Mesodermal cell (in vitro differentiated cells): ENCODE results near the gene FCER1G.
A peak's percentile ranks its signal among the peaks of the same experiment; 100 is the strongest.

Experiments
- H3K27ac ChIP-seq: 2 replicates; pipeline ENCODE4 v1.7.0; 2013; ENCODE audit warnings: mild to moderate bottlenecking, low read depth, low read length, moderate library complexity; ENCODE audit not compliant: severe bottlenecking
- H3K36me3 ChIP-seq: 2 replicates; pipeline ENCODE4 v1.7.1; 2013; ENCODE audit warnings: mild to moderate bottlenecking, low read length, moderate library complexity; ENCODE audit not compliant: control insufficient read depth, insufficient read depth
- H3K4me1 ChIP-seq: one replicate; pipeline ENCODE4 v1.7.1; 2013; ENCODE audit warnings: mild to moderate bottlenecking, low read length; ENCODE audit not compliant: insufficient read depth, control insufficient read depth, poor library complexity, severe bottlenecking
- H3K4me3 ChIP-seq: 2 replicates; pipeline ENCODE4 v1.7.0; 2013; ENCODE audit warnings: low read length, control low read depth, mild to moderate bottlenecking; ENCODE audit not compliant: insufficient read depth, poor library complexity, severe bottlenecking; ENCODE audit errors: extremely low read depth
- H3K9me3 ChIP-seq: 2 replicates; pipeline ENCODE4 v1.7.1; 2013; ENCODE audit warnings: mild to moderate bottlenecking, low read length, moderate library complexity; ENCODE audit not compliant: control insufficient read depth
- WGBS, 2 experiments: methylation state at CpG; one replicate each; pipeline ENCODE4 v1.1.5; 2013; ENCODE audit warnings: missing lambda C conversion rate in 2 of 2; ENCODE audit not compliant: insufficient coverage in 2 of 2; 5-methylcytosine and 5-hydroxymethylcytosine counted together

The FCER1G gene

GRCh38 chr1:161197560-161198193 is 17.4 kb upstream of the FCER1G start:
- peak overlapping the region; percentile 85 for H3K27ac ChIP-seq
- WGBS, 2 experiments, result 92 to 93% methylated on average over 9 to 10 of the region's 11 CpGs
- H3K4me1 ChIP-seq, result peaks cover 28% of the 10 kb centered on the region
- H3K36me3 ChIP-seq, result no peaks in the 10 kb centered on the region
- H3K9me3 ChIP-seq, result no peaks in the 10 kb centered on the region
- peak overlapping the region; percentile 2 for H3K4me3 ChIP-seq

DNA sequence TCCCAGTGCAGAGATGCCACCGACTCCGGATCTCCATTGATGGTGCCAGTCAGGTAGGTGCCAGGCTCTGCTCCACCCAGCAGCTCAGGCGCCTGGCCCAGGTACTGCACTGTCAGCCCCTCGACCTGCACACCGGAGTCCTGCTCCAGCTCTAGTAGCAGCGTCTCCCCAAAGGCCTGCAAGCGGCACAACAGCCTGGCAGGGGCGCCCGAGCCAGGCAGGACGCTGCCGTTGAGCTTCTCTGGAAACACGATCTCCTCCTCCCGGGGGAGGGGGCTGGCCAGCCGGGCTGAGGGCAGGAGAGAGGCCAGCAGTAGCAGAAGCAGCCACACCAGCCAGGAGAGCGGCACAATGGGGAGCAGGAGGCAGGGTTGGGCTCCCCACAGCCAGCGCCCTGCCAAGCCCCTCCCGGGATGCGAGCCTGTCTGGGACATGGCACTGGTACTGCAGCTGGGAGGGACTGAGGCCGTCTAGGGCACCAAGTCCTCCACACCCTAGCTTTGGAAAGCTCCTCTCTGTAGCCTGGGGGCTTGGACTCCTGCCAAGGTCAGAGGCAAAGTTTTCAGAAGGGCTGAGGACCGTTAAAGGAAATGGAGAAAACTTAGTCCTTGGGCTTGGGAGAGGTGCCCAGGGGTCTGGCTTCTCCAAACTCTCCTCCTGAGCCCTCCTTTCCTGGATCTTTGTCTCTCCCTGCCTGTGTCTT is 16.8 kb upstream of the FCER1G start:
- peak overlapping the region; percentile 16 for H3K4me3 ChIP-seq
- 33 to 38% methylated on average over 16 to 18 of the region's 20 CpGs for WGBS, 2 experiments
- H3K27ac ChIP-seq, result peak overlapping the region; percentile 2
- H3K9me3 ChIP-seq, result no peaks in the 10 kb centered on the region
- H3K36me3 ChIP-seq, result peaks cover 2% of the 10 kb centered on the region
- peaks cover 30% of the 10 kb centered on the region for H3K4me1 ChIP-seq

GRCh38 chr1:161198897-161199431 is 16.1 kb upstream of the FCER1G start, which contains the start of gene ADAMTS4:
TSS of gene ADAMTS4 (minus strand) at chr1:161199054. CDS start at chr1:161198627, 427 bp downstream.
- Histone ChIP-seq H3K4me1 (peaks cover 32% of the 10 kb centered on the region), H3K4me3 (peak within 1 kb of the TSS; percentile 16), H3K27ac (peak within 1 kb of the TSS; percentile 88), H3K9me3 (no peaks in the 10 kb centered on the region), H3K36me3 (peaks cover 8% of the 10 kb centered on the region)
- 60 to 68% methylated on average over 7 to 9 of the region's 11 CpGs for WGBS, 2 experiments

DNA sequence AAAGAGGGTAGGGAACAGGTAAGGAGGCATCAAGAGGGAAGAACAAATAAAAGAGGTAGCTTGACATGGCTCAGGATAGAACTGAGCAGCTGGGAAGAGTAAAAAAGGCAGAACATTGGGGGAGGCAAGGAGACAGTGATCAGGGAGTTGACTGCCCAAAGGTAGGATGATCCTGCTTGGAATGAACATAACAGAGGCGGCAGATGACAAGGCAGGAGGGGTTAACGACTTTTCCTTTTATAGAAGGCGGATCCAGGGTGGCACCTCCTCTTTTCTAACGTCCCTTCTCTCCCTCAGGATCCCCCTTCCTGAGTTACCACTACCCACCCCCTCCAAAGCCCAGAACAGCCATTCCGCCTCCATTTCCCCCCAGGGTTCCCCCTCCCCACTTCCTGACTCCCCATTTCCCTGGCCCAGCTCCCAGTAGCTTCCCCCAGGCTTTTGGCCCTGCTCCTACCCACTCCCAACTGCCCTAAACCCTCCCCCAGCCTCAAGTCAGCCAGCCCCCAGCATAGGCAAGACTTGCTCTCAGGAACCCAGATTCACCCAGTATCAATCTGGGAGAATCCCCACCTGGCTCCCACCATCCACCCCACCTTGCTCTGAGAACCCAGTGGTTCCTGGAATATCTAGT is 15.5 kb upstream of the FCER1G start:
- Histone ChIP-seq H3K9me3 (no peaks in the 10 kb centered on the region), H3K27ac (peak overlapping the region; percentile 88), H3K36me3 (peaks cover 15% of the 10 kb centered on the region), H3K4me1 (peaks cover 32% of the 10 kb centered on the region), H3K4me3 (no peak overlapping the region)
- WGBS, 2 experiments, result 68 to 80% methylated on average over 1 to 5 of the region's 5 CpGs

DNA sequence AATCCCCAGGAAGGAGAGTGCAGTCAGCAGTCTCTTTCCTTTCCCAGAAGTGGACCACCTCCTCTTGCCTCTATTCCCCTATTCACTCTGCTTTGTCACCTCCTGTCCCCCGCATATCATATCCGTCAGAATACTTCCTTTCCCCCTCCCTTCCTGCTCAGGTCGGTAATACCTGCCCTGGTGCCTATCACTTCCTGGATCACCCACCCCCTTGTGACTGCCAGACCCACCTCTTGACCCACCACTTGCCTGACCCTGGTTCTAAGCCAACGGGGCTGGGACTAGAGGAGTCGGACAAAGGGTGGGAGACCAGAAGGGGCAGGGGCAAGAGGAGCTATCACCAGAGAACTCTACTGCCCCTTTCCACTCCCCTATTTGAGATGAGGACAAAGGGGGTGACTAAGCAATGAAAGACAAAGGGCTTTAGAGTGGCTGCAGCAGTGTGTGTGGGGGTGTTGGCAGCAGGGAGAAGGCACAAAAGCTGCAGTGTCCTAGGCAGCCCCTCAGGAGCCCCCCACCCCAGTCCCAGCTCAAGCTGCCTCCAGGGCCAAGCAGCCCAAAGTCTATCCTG is 14.6 kb upstream of the FCER1G start:
- H3K9me3 ChIP-seq, result no peaks in the 10 kb centered on the region
- peaks cover 22% of the 10 kb centered on the region for H3K36me3 ChIP-seq
- peaks cover 28% of the 10 kb centered on the region for H3K4me1 ChIP-seq
- peak overlapping the region; percentile 88 for H3K27ac ChIP-seq
- 75% methylated on average over 5 of the region's 5 CpGs; no CpG with 5 or more reads in 1 of the 2 experiments for WGBS, 2 experiments
- no peak overlapping the region for H3K4me3 ChIP-seq

GRCh38 chr1:161200992-161201835 is 13.9 kb upstream of the FCER1G start:
- 97% methylated on average over 6 to 8 of the region's 13 CpGs for WGBS, 2 experiments
- Histone ChIP-seq H3K4me3 (peak overlapping the region; percentile 89), H3K36me3 (peaks cover 29% of the 10 kb centered on the region), H3K4me1 (peaks cover 28% of the 10 kb centered on the region), H3K9me3 (no peaks in the 10 kb centered on the region), H3K27ac (peak overlapping the region; percentile 88)

GRCh38 chr1:161201836-161202712 is 13.0 kb upstream of the FCER1G start, which contains the start of gene NDUFS2:
TSS of gene NDUFS2 (plus strand) at chr1:161202367. CDS start at chr1:161202386, 19 bp downstream.
- no peaks in the 10 kb centered on the region for H3K9me3 ChIP-seq
- peak within 1 kb of the TSS; percentile 88 for H3K27ac ChIP-seq
- H3K36me3 ChIP-seq, result peaks cover 36% of the 10 kb centered on the region
- peak within 1 kb of the TSS; percentile 89 for H3K4me3 ChIP-seq
- 7 to 8% methylated on average over 47 of the region's 53 CpGs for WGBS, 2 experiments
- peaks cover 28% of the 10 kb centered on the region for H3K4me1 ChIP-seq

- peaks cover 11% of the 10 kb centered on the region for H3K4me1 ChIP-seq
- no peak overlapping the region for H3K27ac ChIP-seq
- 95 to 98% methylated on average over 11 to 12 of the region's 12 CpGs for WGBS, 2 experiments
- no peak overlapping the region for H3K4me3 ChIP-seq
- H3K9me3 ChIP-seq, result no peaks in the 10 kb centered on the region
- H3K36me3 ChIP-seq, result peaks cover 79% of the 10 kb centered on the region
Observed at GRCh38 chr1:161206411-161207140, 8.5 kb upstream of the FCER1G start.

GRCh38 chr1:161207173-161207572 is 7.9 kb upstream of the FCER1G start:
- 87 to 88% methylated on average over 5 to 8 of the region's 8 CpGs for WGBS, 2 experiments
- H3K27ac ChIP-seq, result no peak overlapping the region
- peaks cover 85% of the 10 kb centered on the region for H3K36me3 ChIP-seq
- no peak overlapping the region for H3K4me3 ChIP-seq
- H3K9me3 ChIP-seq, result no peaks in the 10 kb centered on the region
- H3K4me1 ChIP-seq, result peaks cover 7% of the 10 kb centered on the region
